Heart left ventricle (tissue), 13 donors: Measurements from ENCODE around the gene BATF3.

Source experiments
- CTCF ChIP-seq, 12 donors: fragments of 200-600 bp; sonication (generic) in 4 of 12; IDR thresholded peaks; one replicate each; pipeline versions ENCODE4 v1.5.0 to v1.8.0; 2018 to 2022; ENCODE audit warnings: antibody characterized with exemption in 12 of 12, mild to moderate bottlenecking in 5 of 12
- POLR2A ChIP-seq, 2 donors: fragments of 450-650 bp; IDR thresholded peaks; one replicate each; pipeline ENCODE4 v1.6.1; 2017; ENCODE audit warnings: antibody characterized with exemption in 2 of 2, mild to moderate bottlenecking in 2 of 2, moderate library complexity in 2 of 2
- donor health status: ischemic (EF 13 %, LVEDD 7.1; RV severe dilation, severe dysfunction).
- donor health status: DM: no; HTN: yes; CAD: no.
- donor health status: DM: no; HTN: no; CAD: no.
- donor health status: ischemic (EF 25% LVEDD 6.9; RV normal size, moderate dysfunction).
- donor health status: ischemic (EF 25% LVEDD 5.7; RV mildly dilated, moderate dysfunction).
- donor health status: ischemic (EF 35%, LVEDD 5.7; RV mildly dilated, moderate dysfunction).
- donor health status: nonischemic (EF 11% LVEDD 7.7; RV severe dilation, severe dysfunction).
- donor health status: DM: yes; HTN: yes; CAD: no.
- donor health status: PGD.
- donor health status: ischemic (EF 29% LVEDD 5.4; RV normal size, mild dysfunction).
- donor health status: nonischemic (EF 23%, LVEDD 6.1; RV moderate dilation, normal function).

DNA sequence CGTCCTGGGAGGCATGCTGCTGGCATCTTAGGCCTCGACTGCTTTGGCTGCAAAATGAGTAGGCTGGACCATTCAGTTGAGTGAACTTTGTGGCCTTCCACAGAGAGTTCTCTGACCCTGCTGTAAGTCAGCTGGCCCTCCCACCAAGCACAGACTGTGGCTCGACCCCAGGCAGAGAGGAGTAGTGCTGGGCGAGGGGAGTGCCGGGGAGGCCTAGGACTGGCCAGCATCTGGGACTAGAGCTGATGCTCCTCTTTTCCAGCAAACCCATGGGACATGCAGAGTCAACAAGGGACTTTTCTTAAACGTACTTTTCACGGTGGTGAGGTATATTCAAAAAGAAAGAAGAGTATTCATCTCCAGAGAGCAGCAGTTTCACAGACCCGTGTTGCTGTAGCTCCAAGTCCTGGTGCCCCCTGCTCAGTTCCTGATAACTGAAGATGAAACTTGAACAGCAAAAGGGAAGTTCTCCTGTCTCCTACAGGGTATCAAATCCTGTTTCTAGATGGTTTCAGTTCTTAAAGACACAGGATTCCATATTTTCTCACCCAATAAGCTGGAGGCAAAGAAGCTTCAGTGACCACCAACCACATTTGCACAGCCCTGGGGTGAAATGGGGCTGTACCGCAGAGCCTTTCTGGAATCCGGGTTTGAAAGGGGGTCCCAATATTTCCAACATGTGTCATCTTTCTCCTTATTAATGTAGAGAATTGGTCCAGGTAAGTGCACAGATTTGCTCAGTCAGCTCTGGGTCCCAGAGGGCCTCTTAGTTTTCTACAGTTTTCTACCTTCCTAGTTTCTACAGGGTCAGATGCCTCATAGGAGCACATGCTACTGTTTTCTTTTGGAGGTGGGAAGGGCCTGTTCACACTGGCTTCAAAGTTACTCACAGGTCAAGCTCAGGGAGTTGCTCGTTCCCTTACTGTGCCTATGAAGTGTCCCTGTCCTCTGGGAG lies 20.9 kb downstream of the BATF3 start:
- TF ChIP-seq CTCF (IDR thresholded peaks at IDR 0.05) (no peak), POLR2A (IDR thresholded peaks at IDR 0.05) (no peak)
